ENCODE measurements around the gene ELOVL6.

DNA sequence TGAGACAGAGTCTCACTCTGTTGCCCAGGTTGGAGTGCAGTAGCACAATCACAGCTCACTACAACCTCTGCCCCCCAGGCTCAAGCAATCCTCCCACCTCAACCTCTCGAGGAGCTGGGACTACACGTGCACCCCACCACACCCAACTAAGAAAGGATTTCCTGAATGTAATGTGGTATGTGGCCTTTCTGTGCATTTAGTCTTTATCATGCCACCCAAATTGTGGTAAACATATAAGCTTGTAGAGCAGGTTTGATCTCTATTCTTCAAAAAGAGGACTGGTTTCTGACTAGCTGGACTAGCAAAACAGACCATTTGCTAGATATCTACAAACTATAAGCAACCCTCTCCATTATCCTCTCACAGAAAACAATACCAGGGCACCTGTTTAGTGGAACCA lies 33.6 kb downstream of the ELOVL6 start:
- TF ChIP-seq, protein P1, sequence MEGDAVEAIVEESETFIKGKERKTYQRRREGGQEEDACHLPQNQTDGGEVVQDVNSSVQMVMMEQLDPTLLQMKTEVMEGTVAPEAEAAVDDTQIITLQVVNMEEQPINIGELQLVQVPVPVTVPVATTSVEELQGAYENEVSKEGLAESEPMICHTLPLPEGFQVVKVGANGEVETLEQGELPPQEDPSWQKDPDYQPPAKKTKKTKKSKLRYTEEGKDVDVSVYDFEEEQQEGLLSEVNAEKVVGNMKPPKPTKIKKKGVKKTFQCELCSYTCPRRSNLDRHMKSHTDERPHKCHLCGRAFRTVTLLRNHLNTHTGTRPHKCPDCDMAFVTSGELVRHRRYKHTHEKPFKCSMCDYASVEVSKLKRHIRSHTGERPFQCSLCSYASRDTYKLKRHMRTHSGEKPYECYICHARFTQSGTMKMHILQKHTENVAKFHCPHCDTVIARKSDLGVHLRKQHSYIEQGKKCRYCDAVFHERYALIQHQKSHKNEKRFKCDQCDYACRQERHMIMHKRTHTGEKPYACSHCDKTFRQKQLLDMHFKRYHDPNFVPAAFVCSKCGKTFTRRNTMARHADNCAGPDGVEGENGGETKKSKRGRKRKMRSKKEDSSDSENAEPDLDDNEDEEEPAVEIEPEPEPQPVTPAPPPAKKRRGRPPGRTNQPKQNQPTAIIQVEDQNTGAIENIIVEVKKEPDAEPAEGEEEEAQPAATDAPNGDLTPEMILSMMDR (IDR thresholded peaks at IDR 0.05 in 2 of 3, conservative IDR thresholded peaks at IDR 0.05 in 1 of 3; ENCODE audit: borderline replicate concordance in 1 of 3, insufficient read depth in 1 of 3, low read depth in 2 of 3, low read length in 2 of 3): no peak
- no peak for TF ChIP-seq POLR2AphosphoS5 (IDR thresholded peaks at IDR 0.05; ENCODE audit: low read depth, low read length)
- no peak for TF ChIP-seq POLR2A (IDR thresholded peaks at IDR 0.05; ENCODE audit: borderline replicate concordance, extremely low read depth, insufficient read depth, insufficient read length)
- TF ChIP-seq, protein P2, sequence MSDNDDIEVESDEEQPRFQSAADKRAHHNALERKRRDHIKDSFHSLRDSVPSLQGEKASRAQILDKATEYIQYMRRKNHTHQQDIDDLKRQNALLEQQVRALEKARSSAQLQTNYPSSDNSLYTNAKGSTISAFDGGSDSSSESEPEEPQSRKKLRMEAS (IDR thresholded peaks at IDR 0.05): no peak
